GM21786 (cell line): ENCODE data around the gene YTHDC2.

ENCODE experiments used
- ATAC-seq: cut with Tn5 transposase; IDR thresholded peaks from one replicate; pipeline ENCODE4 v1.9.1; 2021; ENCODE audit not compliant: unreplicated experiment

Gene YTHDC2

DNA sequence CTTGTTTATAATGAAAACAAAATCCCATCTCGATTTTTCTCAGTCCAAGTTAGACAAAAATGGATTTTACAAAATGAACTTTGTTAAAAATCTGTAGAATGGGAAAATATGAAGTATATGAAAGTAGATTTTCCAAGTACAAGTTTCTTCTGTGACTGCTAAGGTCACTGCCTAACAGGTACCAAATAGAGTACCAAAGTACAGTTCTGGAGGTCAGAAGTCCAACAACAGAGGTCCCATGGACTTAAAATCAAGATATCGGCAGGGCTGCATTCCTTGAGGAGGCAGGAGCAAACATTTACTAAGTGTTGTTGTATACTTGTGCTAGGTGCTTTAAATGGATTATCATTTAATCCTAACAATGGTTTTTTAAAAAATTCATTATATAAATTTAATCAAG, 5.9 kb downstream of the YTHDC2 start:
- no peak for ATAC-seq

- ATAC-seq = no peak
Measured at GRCh38 chr5:113520429-113520828, 6.9 kb downstream of the YTHDC2 start.

DNA sequence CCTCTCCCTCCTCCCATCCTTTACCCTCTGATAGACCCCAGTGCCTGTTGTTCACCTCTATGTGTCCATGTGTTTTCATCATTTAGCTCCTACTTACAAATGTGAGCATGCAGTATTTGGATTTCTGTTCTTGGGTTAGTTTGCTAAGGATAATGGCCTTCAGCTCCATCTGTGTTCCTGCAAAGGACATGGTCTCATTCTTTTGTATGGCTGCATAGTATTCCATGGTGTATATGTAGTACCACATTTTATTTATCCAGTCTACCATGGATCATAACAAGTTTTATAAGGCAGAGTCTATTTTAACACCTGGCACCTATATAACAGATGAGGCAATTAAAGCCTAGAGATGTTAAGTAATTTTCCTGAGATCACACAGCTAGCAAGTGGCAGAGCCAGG, 7.4 kb downstream of the YTHDC2 start:
- no peak for ATAC-seq

GRCh38 chr5:113523168-113523567, 9.7 kb downstream of the YTHDC2 start:
- ATAC-seq = no peak

- peak; percentile 66 for ATAC-seq
Measured at GRCh38 chr5:113524927-113525326, 11.4 kb downstream of the YTHDC2 start.

DNA sequence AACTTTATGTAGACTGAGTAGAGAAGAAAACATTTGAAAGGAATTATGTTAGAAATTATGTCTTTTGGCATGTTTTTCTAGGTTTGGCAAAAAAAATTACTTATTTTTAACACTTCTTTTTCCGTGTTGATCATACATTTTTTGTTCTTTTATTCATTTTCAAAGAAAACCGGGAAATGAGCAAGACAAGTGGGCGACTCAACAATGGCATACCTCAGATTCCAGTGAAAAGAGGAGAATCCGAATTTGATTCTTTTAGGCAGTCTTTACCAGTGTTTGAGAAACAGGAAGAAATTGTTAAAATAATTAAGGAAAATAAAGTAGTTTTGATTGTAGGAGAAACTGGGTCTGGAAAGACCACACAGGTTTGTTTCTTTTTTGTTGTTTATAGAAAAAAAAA, 12.9 kb downstream of the YTHDC2 start:
- ATAC-seq = no peak

DNA sequence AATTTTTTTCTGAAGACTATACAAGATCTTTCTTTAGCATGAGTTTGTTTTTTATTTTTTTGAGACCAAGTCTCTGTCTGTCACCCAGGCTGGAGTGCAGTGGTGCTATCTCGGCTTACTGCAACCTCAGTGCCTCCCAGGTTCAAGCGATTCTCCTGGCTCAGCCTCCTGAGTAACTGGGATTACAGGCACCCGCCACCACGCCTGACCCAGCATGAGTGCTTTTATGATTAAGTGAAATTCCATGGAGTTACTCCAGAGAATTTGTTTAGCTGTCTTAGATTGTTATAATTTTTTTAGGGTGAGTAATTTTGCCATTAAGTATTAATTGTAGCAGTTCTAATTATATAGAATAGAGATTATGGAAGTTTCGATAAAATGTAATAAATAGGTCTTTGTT, 14.3 kb downstream of the YTHDC2 start:
- no peak for ATAC-seq

DNA sequence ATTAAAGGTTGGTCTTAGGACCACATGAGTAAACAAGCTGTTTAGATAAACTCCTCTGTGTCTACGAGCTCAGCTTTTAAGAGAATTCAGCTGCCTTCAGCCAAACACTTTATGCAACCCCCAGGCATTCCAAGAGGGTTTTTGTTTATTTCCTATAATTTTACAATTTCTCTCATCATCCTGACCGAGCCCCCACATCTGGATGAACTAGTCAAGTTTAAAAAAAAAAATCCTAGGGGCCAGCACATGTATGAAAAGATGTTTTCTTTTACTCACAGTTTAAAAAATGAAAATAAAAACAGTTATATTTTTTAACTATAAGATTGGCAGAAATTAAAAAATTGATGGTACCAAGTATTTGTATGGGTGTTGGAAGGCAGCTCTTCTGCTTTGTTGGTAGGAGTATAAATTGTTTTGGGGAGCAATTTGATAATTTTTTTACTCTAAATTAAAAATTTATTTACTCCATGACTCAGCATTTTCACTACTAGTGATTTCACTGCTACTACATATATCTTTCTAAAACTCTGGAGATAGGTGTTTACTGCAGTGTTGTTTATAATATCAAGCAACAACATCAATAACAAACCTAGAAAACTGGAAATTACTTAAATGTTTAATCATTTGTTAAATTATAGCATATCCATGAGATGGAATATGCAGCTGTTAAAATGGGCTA, 18.1 kb downstream of the YTHDC2 start:
- ATAC-seq = no peak

GRCh38 chr5:113538313-113538712, 24.8 kb downstream of the YTHDC2 start:
- ATAC-seq = no peak

- ATAC-seq = no peak
Measured at GRCh38 chr5:113546703-113547183, 33.2 kb downstream of the YTHDC2 start.

- no peak for ATAC-seq
Measured at GRCh38 chr5:113548396-113548795, 34.9 kb downstream of the YTHDC2 start.

DNA sequence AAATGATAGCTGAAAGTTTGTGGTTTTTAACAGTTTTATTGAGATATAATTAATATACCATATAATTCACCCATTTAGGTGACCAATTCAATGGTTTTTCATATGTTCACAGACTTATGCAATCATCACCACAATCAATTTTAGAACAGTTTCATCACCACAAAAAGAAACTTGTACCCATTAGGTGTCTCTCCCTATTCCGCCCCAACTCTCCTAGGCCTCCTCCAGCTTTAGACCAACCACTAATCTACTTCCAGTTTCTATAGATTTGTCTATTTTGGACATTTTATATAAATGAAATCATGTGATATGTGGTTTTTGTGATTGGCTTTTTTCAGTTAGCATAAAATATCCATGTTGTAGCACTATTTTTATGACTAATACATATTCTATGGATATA, 38.6 kb downstream of the YTHDC2 start:
- no peak for ATAC-seq

GRCh38 chr5:113552620-113553019, 39.1 kb downstream of the YTHDC2 start:
- no peak for ATAC-seq

GRCh38 chr5:113562828-113563400, 49.4 kb downstream of the YTHDC2 start:
- ATAC-seq = no peak

DNA sequence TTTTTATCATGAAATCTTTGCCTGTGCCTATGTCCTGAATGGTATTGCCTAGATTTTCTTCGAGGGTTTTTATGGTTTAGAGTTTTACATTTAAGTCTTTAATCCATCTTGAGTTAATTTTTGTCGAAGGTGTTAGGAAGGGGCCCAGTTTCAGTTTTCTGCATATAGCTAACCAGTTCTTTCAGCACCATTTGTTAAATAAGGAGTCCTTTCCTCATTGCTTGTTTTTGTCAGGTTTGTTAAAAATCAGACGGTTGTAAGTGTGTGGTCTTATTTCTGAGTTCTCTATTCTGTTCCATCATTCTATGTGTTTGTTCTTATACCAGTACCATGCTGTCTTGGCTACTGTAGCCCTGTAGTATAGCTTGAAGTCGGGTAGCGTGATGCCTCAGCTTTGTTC, 55.9 kb downstream of the YTHDC2 start:
- ATAC-seq = no peak

DNA sequence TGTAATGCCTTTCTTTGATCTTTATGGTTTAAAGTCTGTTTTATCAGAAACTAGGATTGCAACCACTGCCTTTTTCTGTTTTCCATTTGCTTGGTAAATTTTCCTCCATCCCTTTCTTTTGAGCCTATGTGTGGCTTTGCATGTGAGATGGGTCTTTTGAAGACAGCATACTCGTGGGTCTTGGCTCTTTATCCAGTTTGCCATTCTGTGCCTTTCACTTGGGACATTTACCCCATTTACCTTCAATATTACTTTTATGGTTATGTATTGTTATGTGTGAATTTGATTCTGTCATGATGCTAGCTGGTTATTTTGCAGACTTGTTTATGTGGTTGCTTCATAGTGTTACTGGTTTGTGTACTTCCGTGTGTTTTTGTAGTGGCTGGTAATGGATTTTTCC, 59.2 kb downstream of the YTHDC2 start:
- ATAC-seq = no peak

DNA sequence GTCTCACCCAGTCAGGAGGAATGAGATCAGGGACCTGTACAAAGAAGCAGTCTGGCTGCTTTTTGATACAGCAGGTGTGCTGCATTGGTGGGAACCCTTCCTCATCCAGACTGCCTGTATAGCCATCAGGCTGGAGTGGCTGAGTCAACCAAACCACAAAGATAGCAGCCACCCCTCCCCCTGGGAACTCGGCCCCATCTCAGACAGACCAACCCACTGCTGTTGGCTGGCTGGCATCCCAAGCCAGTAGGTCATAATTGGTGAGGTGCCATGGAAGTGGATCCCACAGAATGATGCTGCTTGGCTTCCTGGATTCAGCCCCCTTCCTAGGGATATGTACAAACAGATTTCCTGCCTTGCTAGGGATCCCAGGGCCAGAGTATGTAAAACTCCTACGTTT, 60.9 kb downstream of the YTHDC2 start:
- ATAC-seq = no peak

DNA sequence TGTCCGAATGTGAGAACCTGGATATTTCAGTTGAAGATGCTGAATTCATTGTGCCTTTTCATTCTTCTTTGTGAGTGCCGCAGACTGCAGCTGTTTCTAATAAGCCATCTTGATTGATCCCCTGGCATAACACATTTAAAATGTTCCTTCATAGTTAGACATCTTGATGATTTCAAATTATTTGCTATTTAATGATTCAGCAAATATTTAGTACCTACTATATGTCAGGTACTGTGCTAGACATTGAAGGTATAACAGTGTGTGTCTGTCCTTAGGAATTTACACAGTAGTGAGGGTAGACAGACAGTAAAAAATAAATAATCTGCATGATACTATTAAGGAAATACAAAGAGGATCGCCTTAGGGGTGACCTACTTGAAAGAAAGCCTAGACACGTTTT, 61.6 kb downstream of the YTHDC2 start:
- ATAC-seq = no peak

GRCh38 chr5:113578091-113578490, 64.6 kb downstream of the YTHDC2 start:
- ATAC-seq = no peak

DNA sequence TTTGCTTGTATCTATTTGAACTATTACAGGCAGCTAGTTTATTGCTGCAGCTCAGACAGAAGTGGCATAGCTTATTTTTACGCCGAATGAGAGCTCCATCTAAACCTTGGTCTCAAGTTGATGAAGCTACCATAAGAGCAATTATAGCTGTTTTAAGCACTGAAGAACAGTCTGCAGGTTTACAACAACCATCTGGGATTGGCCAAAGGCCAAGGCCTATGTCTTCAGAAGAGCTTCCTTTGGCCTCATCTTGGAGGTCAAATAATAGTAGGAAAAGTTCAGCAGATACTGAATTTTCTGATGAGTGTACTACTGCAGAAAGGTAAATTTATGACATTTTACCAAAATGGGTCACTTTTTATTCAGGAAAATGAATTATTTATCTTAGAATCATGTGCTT, 67.9 kb downstream of the YTHDC2 start:
- no peak for ATAC-seq

- no peak for ATAC-seq
Measured at GRCh38 chr5:113598150-113598549, 84.7 kb downstream of the YTHDC2 start.

DNA sequence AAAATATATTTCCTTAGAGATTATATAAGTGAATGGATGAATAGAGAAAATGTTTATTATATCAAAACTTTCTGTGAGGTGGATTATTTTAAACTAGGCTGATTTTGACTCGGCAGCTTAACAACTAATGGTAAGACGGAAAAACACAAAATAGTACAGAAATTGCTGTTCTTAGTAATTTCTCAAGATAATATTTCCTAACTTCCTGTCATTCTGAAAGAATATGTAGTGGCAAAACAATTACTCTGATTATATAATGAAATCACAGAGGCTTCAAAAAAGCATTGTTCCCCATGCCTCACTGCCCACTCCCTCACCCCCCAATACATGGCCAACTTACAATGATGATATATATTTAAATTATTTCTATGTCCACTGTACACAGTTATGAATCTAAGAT, 85.4 kb downstream of the YTHDC2 start:
- no peak for ATAC-seq
